Urothelium cell line (cell line): ENCODE data around the gene NIM1K.
"Not testable (repeated sequence)": the region's sequence is repeated elsewhere in the genome, so short reads cannot be mapped to it uniquely, and the experiment has no call there.

Experiments
- DNase-seq: peaks from one replicate; pipeline ENCODE4 v3.0.0; 2011; ENCODE audit warnings: low spot score, mixed read lengths
- FAIRE-seq: peaks from 2 replicates; lab custom pipeline; 2011; peaks lifted over from hg19 to GRCh38; lab: Jason Lieb, UNC

The NIM1K gene

GRCh38 chr5:43183101-43183500, 8.9 kb upstream of the NIM1K start:
- FAIRE-seq: not testable (repeated sequence)

GRCh38 chr5:43190755-43191603, 1.0 kb upstream of the NIM1K start:
- DNase-seq: no peak
- FAIRE-seq: no peak

More at GRCh38 chr5:43183101-43183500, 8.9 kb upstream of the NIM1K start:
- not testable (repeated sequence) for DNase-seq

GRCh38 chr5:43192558-43193180, 644 bp downstream of the NIM1K start:
- FAIRE-seq (no peak), DNase-seq (no peak)

- DNase-seq: peak; percentile 79
- FAIRE-seq: no peak
Observed at GRCh38 chr5:43193181-43193893, 1.3 kb downstream of the NIM1K start.

- FAIRE-seq (no peak), DNase-seq (peak; percentile 20)
Observed at GRCh38 chr5:43193894-43194265, 1.9 kb downstream of the NIM1K start.

GRCh38 chr5:43195670-43196265, 3.7 kb downstream of the NIM1K start:
- DNase-seq (no peak), FAIRE-seq (no peak)

- DNase-seq (no peak), FAIRE-seq (no peak)
Observed at GRCh38 chr5:43197535-43197934, 5.5 kb downstream of the NIM1K start.

- DNase-seq, FAIRE-seq: not testable (repeated sequence)
Observed at GRCh38 chr5:43201442-43201841, 9.4 kb downstream of the NIM1K start.

- FAIRE-seq: no peak
Observed at GRCh38 chr5:43202380-43202779, 10.4 kb downstream of the NIM1K start.

GRCh38 chr5:43203373-43203772, 11.3 kb downstream of the NIM1K start:
- no peak for FAIRE-seq

More at GRCh38 chr5:43202380-43202779, 10.4 kb downstream of the NIM1K start:
- DNase-seq: no peak

GRCh38 chr5:43204958-43205357, 12.9 kb downstream of the NIM1K start:
- no peak for FAIRE-seq
- no peak for DNase-seq

More at GRCh38 chr5:43203373-43203772, 11.3 kb downstream of the NIM1K start:
- DNase-seq: no peak

GRCh38 chr5:43207601-43208000, 15.6 kb downstream of the NIM1K start:
- DNase-seq (no peak), FAIRE-seq (no peak)

- DNase-seq (no peak), FAIRE-seq (no peak)
Observed at GRCh38 chr5:43208658-43209057, 16.6 kb downstream of the NIM1K start.

- FAIRE-seq: no peak
- no peak for DNase-seq
Observed at GRCh38 chr5:43209060-43209459, 17.0 kb downstream of the NIM1K start.

GRCh38 chr5:43209833-43210232, 17.8 kb downstream of the NIM1K start:
- DNase-seq (no peak), FAIRE-seq (no peak)

- FAIRE-seq (no peak), DNase-seq (no peak)
Observed at GRCh38 chr5:43210570-43210969, 18.5 kb downstream of the NIM1K start.

- FAIRE-seq (no peak), DNase-seq (no peak)
Observed at GRCh38 chr5:43213951-43214350, 21.9 kb downstream of the NIM1K start.

GRCh38 chr5:43215073-43215631, 23.1 kb downstream of the NIM1K start:
- FAIRE-seq (no peak), DNase-seq (no peak)

- no peak for FAIRE-seq
- DNase-seq: no peak
Observed at GRCh38 chr5:43216941-43217340, 24.9 kb downstream of the NIM1K start.

- FAIRE-seq (no peak), DNase-seq (no peak)
Observed at GRCh38 chr5:43219120-43219519, 27.1 kb downstream of the NIM1K start.

- FAIRE-seq: no peak
- DNase-seq: no peak
Observed at GRCh38 chr5:43221502-43221901, 29.5 kb downstream of the NIM1K start.
